Tibial nerve (tissue), 4 donors: ENCODE data around the gene SPINT1.

Experiments
- CTCF ChIP-seq, 5 experiments: fragments of 200-600 bp in 3 of 5; fragments of 450-650 bp in 2 of 5; sonication (generic) in 3 of 5; IDR thresholded peaks; one replicate each; pipeline ENCODE4 v1.5.1; 2016 to 2019; ENCODE audit warnings: antibody characterized with exemption in 5 of 5, mild to moderate bottlenecking in 3 of 5, moderate library complexity in 2 of 5
- EP300 ChIP-seq, 2 donors: sonication (generic); formaldehyde crosslinking; IDR thresholded peaks; one replicate each; pipeline ENCODE4 v1.6.1; 2017; ENCODE audit warnings: antibody characterized with exemption in 2 of 2, mild to moderate bottlenecking in 1 of 2

- TF ChIP-seq CTCF (IDR thresholded peaks at IDR 0.05) (no peak), EP300 (IDR thresholded peaks at IDR 0.05) (no peak)
These were observed 34.9 kb upstream of the SPINT1 start for GRCh38 chr15:40808861-40809450.
